Activated T-cell treated with anti-CD3 and anti-CD28 coated beads for 24 hours (primary cell): Measurements from ENCODE around the gene ADGRG1.
"Not testable (repeated sequence)": the region's sequence is repeated elsewhere in the genome, so short reads cannot be mapped to it uniquely, and the experiment has no call there.

Source experiments
- DNase-seq: peaks from one replicate; pipeline ENCODE4 v3.0.0-alpha.2; 2020; ENCODE audit warnings: low read depth

Gene ADGRG1

GRCh38 chr16:57666353-57667047 lies 38.1 kb downstream of the ADGRG1 start:
- DNase-seq, result no peak

GRCh38 chr16:57667048-57667525 lies 38.7 kb downstream of the ADGRG1 start:
- DNase-seq, result no peak

- DNase-seq, result no peak
Observed at GRCh38 chr16:57667526-57668262, 39.3 kb downstream of the ADGRG1 start.

GRCh38 chr16:57668263-57668571 lies 39.8 kb downstream of the ADGRG1 start, which contains the start of gene ADGRG3:
TSS of gene ADGRG3 (plus strand) at chr16:57668306. CDS start at chr16:57668348, 42 bp downstream.
- DNase-seq, result no peak

GRCh38 chr16:57668630-57669475 lies 40.4 kb downstream of the ADGRG1 start:
- DNase-seq, result no peak

- no peak for DNase-seq
Observed at GRCh38 chr16:57669476-57670162, 41.2 kb downstream of the ADGRG1 start.

GRCh38 chr16:57670196-57670595 lies 41.8 kb downstream of the ADGRG1 start:
- DNase-seq, result no peak

- not testable (repeated sequence) for DNase-seq
Observed at GRCh38 chr16:57671451-57671850, 43.0 kb downstream of the ADGRG1 start.

- DNase-seq, result no peak
Observed at GRCh38 chr16:57672416-57672815, 44.0 kb downstream of the ADGRG1 start.

GRCh38 chr16:57672824-57673223 lies 44.4 kb downstream of the ADGRG1 start:
- DNase-seq, result no peak

- no peak for DNase-seq
Observed at GRCh38 chr16:57675741-57676551, 47.5 kb downstream of the ADGRG1 start.

- no peak for DNase-seq
Observed at GRCh38 chr16:57676553-57677085, 48.2 kb downstream of the ADGRG1 start.

- no peak for DNase-seq
Observed at GRCh38 chr16:57677622-57678369, 49.4 kb downstream of the ADGRG1 start.

- no peak for DNase-seq
Observed at GRCh38 chr16:57679016-57679415, 50.6 kb downstream of the ADGRG1 start.

- DNase-seq, result no peak
Observed at GRCh38 chr16:57679767-57680482, 51.5 kb downstream of the ADGRG1 start.

GRCh38 chr16:57680842-57681375 lies 52.5 kb downstream of the ADGRG1 start:
- no peak for DNase-seq

- no peak for DNase-seq
Observed at GRCh38 chr16:57681950-57682728, 53.7 kb downstream of the ADGRG1 start.
